PC-9 (cell line): ENCODE data around the gene MORC1. TPM values are rescaled to one million over a fixed set of nuclear protein-coding genes. Genes with fewer than 3 reads are reported as not detected.

Experiments used
- BruUV-seq: library from RNA; stranded (reverse); fragments of 400-500 nt; replicated peaks from 2 replicates; lab custom pipeline; 2021; lab: Mats Ljungman, UMichigan
- CTCF ChIA-PET: fragments of 300-600 bp; sonication (Branson Sonifier 250); formaldehyde crosslinking; loops from one replicate; lab custom pipeline; 2022; ENCODE audit warnings: antibody characterized with exemption; lab: Charles Lee
- POLR2A ChIA-PET: fragments of 300-600 bp; sonication (Branson Sonifier 250); formaldehyde crosslinking; loops from one replicate; lab custom pipeline; 2022; ENCODE audit warnings: antibody characterized with exemption; ENCODE audit not compliant: unreplicated experiment; lab: Charles Lee
- DNase-seq, 2 experiments: peaks; one replicate each; pipeline versions ENCODE4 v3.0.0 to v3.0.0-alpha.2; 2015 to 2022; ENCODE audit warnings: mixed read lengths in 1 of 2
- H2AFZ ChIP-seq: fragments of 200-600 bp; sonication (generic); 2 replicates; pipeline ENCODE4 v1.8.1; 2017; ENCODE audit warnings: antibody characterized with exemption
- H3F3A ChIP-seq: fragments of 200-600 bp; sonication (generic); 2 replicates; pipeline ENCODE4 v1.8.1; 2017; ENCODE audit warnings: antibody characterized with exemption, mild to moderate bottlenecking, low read depth; ENCODE audit not compliant: insufficient read depth
- H3K27ac ChIP-seq: fragments of 200-600 bp; sonication (generic); 2 replicates; pipeline ENCODE4 v1.6.1; 2016; ENCODE audit warnings: mixed run types
- H3K27me3 ChIP-seq: fragments of 200-600 bp; sonication (generic); 2 replicates; pipeline ENCODE4 v1.6.1; 2016; ENCODE audit warnings: low read depth, mixed run types; ENCODE audit not compliant: insufficient read depth
- H3K36me3 ChIP-seq: fragments of 200-600 bp; sonication (generic); 2 replicates; pipeline ENCODE4 v1.6.1; 2016; ENCODE audit warnings: low read depth, mixed run types
- H3K4me1 ChIP-seq: fragments of 200-600 bp; sonication (generic); replicated peaks from 2 replicates; pipeline ENCODE4 v1.6.1; 2016; ENCODE audit warnings: mixed run types; ENCODE audit not compliant: insufficient read depth
- H3K4me2 ChIP-seq: fragments of 200-600 bp; sonication (generic); 2 replicates; pipeline ENCODE4 v1.6.1; 2017; ENCODE audit warnings: mixed run types
- H3K4me3 ChIP-seq: fragments of 200-600 bp; sonication (generic); 2 replicates; pipeline ENCODE4 v1.6.1; 2016; ENCODE audit warnings: mixed run types
- H3K79me2 ChIP-seq: fragments of 200-600 bp; sonication (generic); 2 replicates; pipeline ENCODE4 v1.6.1; 2017; ENCODE audit warnings: low read depth, mixed run types
- H3K9me2 ChIP-seq: fragments of 200-600 bp; sonication (generic); 2 replicates; pipeline ENCODE4 v1.8.1; 2017; ENCODE audit warnings: mild to moderate bottlenecking; ENCODE audit not compliant: insufficient read depth
- H3K9me3 ChIP-seq: fragments of 200-600 bp; sonication (generic); 2 replicates; pipeline ENCODE4 v1.8.1; 2016; ENCODE audit warnings: low read depth; ENCODE audit not compliant: insufficient read depth
- H4K20me1 ChIP-seq: fragments of 200-600 bp; sonication (generic); 2 replicates; pipeline ENCODE4 v1.8.1; 2017; ENCODE audit not compliant: insufficient read depth
- CTCF ChIP-seq: fragments of 200-600 bp; sonication (generic); conservative IDR thresholded peaks from 2 replicates; pipeline ENCODE4 v1.6.1; 2017; ENCODE audit warnings: mixed run types, antibody characterized with exemption, mild to moderate bottlenecking, moderate library complexity
- EZH2 ChIP-seq: fragments of 200-600 bp; sonication (generic); IDR thresholded peaks from 2 replicates; pipeline ENCODE4 v1.8.0; 2017; ENCODE audit warnings: antibody characterized with exemption, low read depth
- intact Hi-C: fragments of 100-400 bp; cut with micrococcal nuclease; formaldehyde crosslinking; loops from one replicate; pipeline ENCODE4 v1.10.0; 2022; ENCODE audit not compliant: unreplicated experiment
- total RNA-seq: library from RNA; stranded (reverse); gene quantifications from 2 replicates; pipeline ENCODE4 v1.2.3, GENCODE V29; 2021

Gene MORC1
- total RNA-seq, 1 experiment from 2014 or later, result not detected

- Histone ChIP-seq H4K20me1 (no peaks in the 10 kb centered on the region), H3K4me1 (no peaks in the 10 kb centered on the region), H3K4me2 (no peak overlapping the region), H3K79me2 (no peaks in the 10 kb centered on the region), H3K9me3 (no peaks in the 10 kb centered on the region), H3K4me3 (no peak overlapping the region), H3K9me2 (no peaks in the 10 kb centered on the region), H3K36me3 (no peaks in the 10 kb centered on the region), H3F3A (no peaks in the 10 kb centered on the region), H3K27me3 (no peaks in the 10 kb centered on the region), H2AFZ (no peak overlapping the region), H3K27ac (no peak overlapping the region)
- ChIA-PET POLR2A (no interaction called here), CTCF (interaction anchor here (0.7 kb wide), 1 partner anchor 600 kb away, joined by 3 read pairs; no protein-coding TSS in a partner anchor)
- intact Hi-C loops, result no loop called here
- TF ChIP-seq EZH2 (no peak), CTCF (no peak)
- no TSS peak for BruUV-seq
- no peak for DNase-seq
Observed at GRCh38 chr3:108970561-108970960, 147.4 kb downstream of the MORC1 start.

- no TSS peak for BruUV-seq
- Histone ChIP-seq H3K79me2 (no peaks in the 10 kb centered on the region), H4K20me1 (no peaks in the 10 kb centered on the region), H3K9me2 (no peaks in the 10 kb centered on the region), H3K4me1 (no peaks in the 10 kb centered on the region), H2AFZ (no peak overlapping the region), H3K27ac (no peak overlapping the region), H3K4me2 (no peak overlapping the region), H3F3A (no peaks in the 10 kb centered on the region), H3K4me3 (no peak overlapping the region), H3K27me3 (no peaks in the 10 kb centered on the region), H3K36me3 (no peaks in the 10 kb centered on the region), H3K9me3 (no peaks in the 10 kb centered on the region)
- TF ChIP-seq EZH2 (no peak), CTCF (no peak)
- ChIA-PET CTCF (no interaction called here), POLR2A (no interaction called here)
- intact Hi-C loops, result no loop called here
- no peak for DNase-seq
Observed at GRCh38 chr3:108966773-108967172, 151.2 kb downstream of the MORC1 start.

- Histone ChIP-seq H3K4me1 (no peaks in the 10 kb centered on the region), H3K27ac (no peak overlapping the region), H3K4me2 (no peak overlapping the region), H3K36me3 (no peaks in the 10 kb centered on the region), H3K9me3 (no peaks in the 10 kb centered on the region), H3K4me3 (no peak overlapping the region), H2AFZ (no peak overlapping the region), H3K79me2 (no peaks in the 10 kb centered on the region), H3K9me2 (peaks cover 4% of the 10 kb centered on the region; the same call in 1 of the 2 replicates), H3F3A (no peaks in the 10 kb centered on the region), H3K27me3 (no peaks in the 10 kb centered on the region), H4K20me1 (no peaks in the 10 kb centered on the region)
- TF ChIP-seq EZH2, result no peak
- TF ChIP-seq CTCF, result no peak
- no peak for DNase-seq
- BruUV-seq, result no TSS peak
- CTCF ChIA-PET, result no interaction called here
- POLR2A ChIA-PET, result no interaction called here
- intact Hi-C loops, result no loop called here
Observed at GRCh38 chr3:108959017-108959416, 158.9 kb downstream of the MORC1 start.
